GM12878 (cell line): ENCODE data around the gene TNK1. TPM values are rescaled to one million over a fixed set of nuclear protein-coding genes. Genes with fewer than 3 reads are reported as not detected.

Experiments used
- ATAC-seq: fragments of 200-7000 bp; cut with Tn5 transposase; 3 replicates; pipeline ENCODE4 v1.9.1; 2020; ENCODE audit warnings: mild to moderate bottlenecking, moderate library complexity
- BruUV-seq: library from RNA; stranded (reverse); fragments of 400-500 nt; replicated peaks from 2 replicates; lab custom pipeline; 2021; lab: Mats Ljungman, UMichigan
- CTCF ChIA-PET: fragments of 300-600 bp; sonication (Branson Sonifier 250); formaldehyde crosslinking; extraction: SDS; loops from one replicate; lab custom pipeline; 2021; ENCODE audit warnings: inconsistent platforms; lab: Yijun Ruan, JAX
- POLR2A ChIA-PET: fragments of 350-600 bp; formaldehyde crosslinking; extraction: SDS; loops from one replicate; lab custom pipeline; 2021; ENCODE audit warnings: inconsistent platforms; lab: Charles Lee
- RAD21 ChIA-PET: fragments of 300-600 bp; sonication (Branson Sonifier 250); formaldehyde crosslinking; loops from one replicate; lab custom pipeline; 2023; ENCODE audit warnings: antibody characterized with exemption; ENCODE audit not compliant: unreplicated experiment; lab: Charles Lee
- SMC1A ChIA-PET: fragments of 300-600 bp; sonication (Branson Sonifier 250); formaldehyde crosslinking; loops from one replicate; lab custom pipeline; 2023; ENCODE audit not compliant: unreplicated experiment, uncharacterized antibody; lab: Charles Lee
- DNase-seq: peaks from one replicate; pipeline ENCODE4 v3.0.0-alpha.2; 2011; ENCODE audit warnings: low read depth, low spot score
- FAIRE-seq: peaks from 3 replicates; lab custom pipeline; 2011; peaks lifted over from hg19 to GRCh38; lab: Jason Lieb, UNC
- H2AFZ ChIP-seq: 2 replicates; pipeline ENCODE4 v1.6.0; 2011; ENCODE audit warnings: low read depth, low read length, control low read depth; ENCODE audit not compliant: control insufficient read depth
- H3K27ac ChIP-seq: 2 replicates; pipeline ENCODE4 v1.5.1; 2011; ENCODE audit warnings: control low read depth; ENCODE audit not compliant: control insufficient read depth, insufficient read depth
- H3K27me3 ChIP-seq, 2 experiments: replicated peaks in 1 of 2; 2 replicates each; pipeline versions ENCODE4 v1.6.0 to v1.6.1; 2011; ENCODE audit warnings: low read length in 1 of 2; ENCODE audit not compliant: control insufficient read depth in 2 of 2, insufficient read depth in 2 of 2
- H3K36me3 ChIP-seq, 2 experiments: 2 replicates each; pipeline ENCODE4 v1.5.1; 2011; ENCODE audit warnings: low read length in 1 of 2; ENCODE audit not compliant: control insufficient read depth in 2 of 2, insufficient read depth in 2 of 2
- H3K4me1 ChIP-seq: 2 replicates; pipeline ENCODE4 v1.6.1; 2011; ENCODE audit warnings: mild to moderate bottlenecking, low read length, moderate library complexity, mixed read lengths; ENCODE audit not compliant: control insufficient read depth, insufficient read depth
- H3K4me2 ChIP-seq: 2 replicates; pipeline ENCODE4 v1.6.0; 2011; ENCODE audit warnings: control low read depth; ENCODE audit not compliant: control insufficient read depth, insufficient read depth
- H3K4me3 ChIP-seq: fragments of 200-600 bp; sonication (generic); 2 replicates; pipeline ENCODE4 v1.5.1; 2016
- H3K79me2 ChIP-seq: 2 replicates; pipeline ENCODE4 v1.6.0; 2011; ENCODE audit warnings: low read length; ENCODE audit not compliant: control insufficient read depth, insufficient read depth
- H3K9ac ChIP-seq: 2 replicates; pipeline ENCODE4 v1.8.0; 2011; ENCODE audit warnings: low read length, control low read depth, mixed read lengths; ENCODE audit not compliant: control insufficient read depth, insufficient read depth
- H3K9me3 ChIP-seq: replicated peaks from 3 replicates; pipeline ENCODE4 v1.5.1; 2011; ENCODE audit warnings: mild to moderate bottlenecking, low read length; ENCODE audit not compliant: control insufficient read depth, insufficient read depth
- H4K20me1 ChIP-seq: 2 replicates; pipeline ENCODE4 v1.6.0; 2011; ENCODE audit not compliant: control insufficient read depth, insufficient read depth
- BCL3 ChIP-seq: IDR thresholded peaks from 2 replicates; pipeline ENCODE4 v1.6.1; 2011; ENCODE audit warnings: borderline replicate concordance, low read depth, mild to moderate bottlenecking, moderate library complexity, low read length; ENCODE audit not compliant: insufficient read depth, poor library complexity, severe bottlenecking
- BHLHE40 ChIP-seq, 2 experiments: fragments of 450-650 bp in 1 of 2; IDR thresholded peaks; 2 replicates each; pipeline ENCODE4 v1.6.1; 2011 to 2017; ENCODE audit warnings: low read depth in 2 of 2, borderline replicate concordance in 1 of 2, improper control_type of control experiment in 1 of 2, low read length in 1 of 2, mild to moderate bottlenecking in 1 of 2
- CBX5 ChIP-seq: sonication (generic); IDR thresholded peaks from 2 replicates; pipeline ENCODE4 v1.6.1; 2016; ENCODE audit warnings: low read depth, moderate library complexity, mild to moderate bottlenecking, inconsistent platforms
- CEBPB ChIP-seq, 2 experiments: fragments of 150-350 bp in 1 of 2; IDR thresholded peaks; 2 replicates each; pipeline ENCODE4 v1.6.1; 2012 to 2014; ENCODE audit warnings: low read depth in 2 of 2, low read length in 2 of 2, borderline replicate concordance in 1 of 2, inconsistent platforms in 1 of 2
- EGR1 ChIP-seq, 2 experiments: IDR thresholded peaks; 1 replicate in 1 of 2; 2 replicates in 1 of 2; pipeline ENCODE4 v1.6.1; 2011 to 2012; ENCODE audit warnings: low read depth in 2 of 2, low read length in 2 of 2, borderline replicate concordance in 1 of 2, mild to moderate bottlenecking in 1 of 2, moderate library complexity in 1 of 2
- IKZF2 ChIP-seq, 2 experiments: fragments of 450-650 bp; IDR thresholded peaks; 2 replicates each; pipeline ENCODE4 v1.6.1; 2017; ENCODE audit warnings: mild to moderate bottlenecking in 2 of 2, moderate library complexity in 2 of 2
- KLF5 ChIP-seq: fragments of 450-650 bp; IDR thresholded peaks from 2 replicates; pipeline ENCODE4 v1.6.1; 2014; ENCODE audit warnings: mild to moderate bottlenecking; ENCODE audit not compliant: partially characterized antibody
- NFXL1 ChIP-seq: fragments of 450-650 bp; IDR thresholded peaks from 2 replicates; pipeline ENCODE4 v1.6.1; 2017; ENCODE audit warnings: antibody characterized with exemption, mild to moderate bottlenecking, borderline replicate concordance
- NKRF ChIP-seq: fragments of 450-650 bp; conservative IDR thresholded peaks from 2 replicates; pipeline ENCODE4 v1.6.1; 2017; ENCODE audit warnings: mild to moderate bottlenecking, moderate library complexity
- POLR2AphosphoS2 ChIP-seq: IDR thresholded peaks from 2 replicates; pipeline ENCODE4 v1.6.1; 2011; ENCODE audit warnings: low read depth, mild to moderate bottlenecking, low read length, improper control_type of control experiment, moderate library complexity
- RCOR1 ChIP-seq: conservative IDR thresholded peaks from 2 replicates; pipeline ENCODE4 v1.6.1; 2012; ENCODE audit warnings: low read depth, low read length, improper control_type of control experiment
- RELA ChIP-seq: fragments of 450-650 bp; IDR thresholded peaks from 2 replicates; pipeline ENCODE4 v1.8.0; 2014; ENCODE audit warnings: borderline replicate concordance; ENCODE audit not compliant: partially characterized antibody
- SIN3A ChIP-seq: IDR thresholded peaks from 2 replicates; pipeline ENCODE4 v1.6.1; 2012; ENCODE audit warnings: low read depth, low read length, improper control_type of control experiment
- SUPT20H ChIP-seq: IDR thresholded peaks from 2 replicates; pipeline ENCODE4 v1.6.1; 2011; ENCODE audit warnings: low read depth, mild to moderate bottlenecking, low read length, moderate library complexity, borderline replicate concordance; ENCODE audit not compliant: control insufficient read depth
- TBL1XR1 ChIP-seq: IDR thresholded peaks from 2 replicates; pipeline ENCODE4 v1.6.1; 2012; ENCODE audit warnings: low read depth, low read length, improper control_type of control experiment
- USF1 ChIP-seq: IDR thresholded peaks from 2 replicates; pipeline ENCODE4 v1.6.1; 2011; ENCODE audit warnings: borderline replicate concordance, low read depth, mild to moderate bottlenecking, moderate library complexity, mixed read lengths, low read length; ENCODE audit not compliant: insufficient read depth; ENCODE audit errors: extremely low read length
- ZSCAN29 ChIP-seq: fragments of 450-650 bp; IDR thresholded peaks from 2 replicates; pipeline ENCODE4 v1.6.1; 2017; ENCODE audit warnings: mild to moderate bottlenecking, moderate library complexity
- WGBS: methylation state at CpG from one replicate; pipeline ENCODE4 v1.1.6; 2016; ENCODE audit warnings: low lambda C conversion rate; ENCODE audit not compliant: insufficient replicate concordance, insufficient coverage; ENCODE audit errors: missing lambda C conversion rate; 5-methylcytosine and 5-hydroxymethylcytosine counted together
- in situ Hi-C: fragments of 300-500 bp; cut with MboI; formaldehyde crosslinking; loops from 9 replicates; pipeline ENCODE4 v1.14.3; 2018; ENCODE audit warnings: mixed read lengths
- intact Hi-C: fragments of 100-400 bp; cut with micrococcal nuclease; formaldehyde crosslinking; loops from one replicate; pipeline ENCODE4 v1.14.2; 2022; ENCODE audit not compliant: unreplicated experiment
- polyA plus RNA-seq, 11 experiments: library from polyadenylated mRNA; depleted of rRNA in 4 of 11; unstranded in 6 of 11; stranded (reverse) in 5 of 11; fragments of >200 nt; fragmentation: Nextera tagmentation in 4 of 11; fragmentation: Illumina TruSeq in 1 of 11; extraction: Ambion mirVana in 4 of 11; extraction: Trizol in 1 of 11; gene quantifications; 1 replicate in 1 of 11; 2 replicates in 10 of 11; pipeline versions ENCODE4 v1.2.1 to v1.2.3, GENCODE V29; 2011 to 2016; ENCODE audit warnings: inconsistent platforms in 2 of 11, missing spikeins in 2 of 11, low read depth in 1 of 11
- total RNA-seq, 4 experiments: library from RNA; depleted of rRNA in 3 of 4; stranded (reverse); fragments of >200 nt in 3 of 4; fragmentation: Illumina TruSeq in 1 of 4; extraction: Trizol in 1 of 4; gene quantifications; 2 replicates each; pipeline versions ENCODE4 v1.2.1 to v1.2.3, GENCODE V29; 2013 to 2021

TNK1 gene
- total and polyA plus RNA-seq, 10 of the 15 experiments (the other 5 are each of a cell fraction or from before 2014, with no cell fraction given), result 0.06 to 2.5 (median 0.70) TPM

GRCh38 chr17:7409716-7410115 lies 28.8 kb downstream of the TNK1 start:
- Histone ChIP-seq H3K36me3 (no peaks in the 10 kb centered on the region), H4K20me1 (no peaks in the 10 kb centered on the region), H3K27me3 (peaks cover 0 to 6% of the 10 kb centered on the region in 2 experiments; a peak in 3 of 4 replicates), H3K9ac (no peak overlapping the region), H3K4me2 (no peak overlapping the region), H3K4me1 (no peaks in the 10 kb centered on the region), H3K9me3 (no peaks in the 10 kb centered on the region), H3K4me3 (no peak overlapping the region), H2AFZ (no peak overlapping the region), H3K79me2 (no peaks in the 10 kb centered on the region), H3K27ac (no peak overlapping the region)
- ChIA-PET SMC1A (no interaction called here), RAD21 (no interaction called here), CTCF (no interaction called here), POLR2A (no interaction called here)
- TF ChIP-seq ZSCAN29 (no peak), USF1 (no peak), BCL3 (no peak), RCOR1 (no peak), RELA (no peak), SUPT20H (no peak), IKZF2 (IDR thresholded peaks at IDR 0.05) (no peak), NKRF (no peak), TBL1XR1 (no peak), BHLHE40 (IDR thresholded peaks at IDR 0.05; ENCODE audit: borderline replicate concordance in 1 of 2, low read depth in 2 of 2, low read length in 1 of 2) (no peak), CBX5 (no peak), NFXL1 (no peak), POLR2AphosphoS2 (no peak), EGR1 (IDR thresholded peaks at IDR 0.05; ENCODE audit: borderline replicate concordance in 1 of 2, low read depth in 2 of 2, low read length in 2 of 2) (no peak), CEBPB (IDR thresholded peaks at IDR 0.05; ENCODE audit: borderline replicate concordance in 1 of 2, low read depth in 2 of 2, low read length in 2 of 2) (no peak), SIN3A (no peak), KLF5 (no peak)
- ATAC-seq (no peak), FAIRE-seq (no peak), DNase-seq (no peak)
- BruUV-seq, result no TSS peak
- 63% methylated on average over 6 of the region's 6 CpGs for WGBS
- intact Hi-C loops (no loop called here), in situ Hi-C loops (no loop called here)
